Prostate gland (tissue), 2 donors: ENCODE results near the gene SUGCT.

ENCODE experiments used
- POLR2A ChIP-seq: fragments of 450-650 bp; IDR thresholded peaks from one replicate; pipeline ENCODE4 v1.6.1; 2016; ENCODE audit warnings: antibody characterized with exemption, mild to moderate bottlenecking
- POLR2AphosphoS5 ChIP-seq: sonication (generic); formaldehyde crosslinking; IDR thresholded peaks from one replicate; pipeline ENCODE4 v1.6.1; 2017; ENCODE audit warnings: antibody characterized with exemption
- TF ChIP-seq, protein P1 (sequence below), 4 experiments: fragments of 200-600 bp in 2 of 4; fragments of 450-650 bp in 2 of 4; sonication (generic) in 2 of 4; IDR thresholded peaks; 1 replicate in 3 of 4; 2 replicates in 1 of 4; pipeline ENCODE4 v1.5.1; 2016 to 2019; ENCODE audit warnings: antibody characterized with exemption in 4 of 4, mild to moderate bottlenecking in 2 of 4, moderate library complexity in 2 of 4

DNA sequence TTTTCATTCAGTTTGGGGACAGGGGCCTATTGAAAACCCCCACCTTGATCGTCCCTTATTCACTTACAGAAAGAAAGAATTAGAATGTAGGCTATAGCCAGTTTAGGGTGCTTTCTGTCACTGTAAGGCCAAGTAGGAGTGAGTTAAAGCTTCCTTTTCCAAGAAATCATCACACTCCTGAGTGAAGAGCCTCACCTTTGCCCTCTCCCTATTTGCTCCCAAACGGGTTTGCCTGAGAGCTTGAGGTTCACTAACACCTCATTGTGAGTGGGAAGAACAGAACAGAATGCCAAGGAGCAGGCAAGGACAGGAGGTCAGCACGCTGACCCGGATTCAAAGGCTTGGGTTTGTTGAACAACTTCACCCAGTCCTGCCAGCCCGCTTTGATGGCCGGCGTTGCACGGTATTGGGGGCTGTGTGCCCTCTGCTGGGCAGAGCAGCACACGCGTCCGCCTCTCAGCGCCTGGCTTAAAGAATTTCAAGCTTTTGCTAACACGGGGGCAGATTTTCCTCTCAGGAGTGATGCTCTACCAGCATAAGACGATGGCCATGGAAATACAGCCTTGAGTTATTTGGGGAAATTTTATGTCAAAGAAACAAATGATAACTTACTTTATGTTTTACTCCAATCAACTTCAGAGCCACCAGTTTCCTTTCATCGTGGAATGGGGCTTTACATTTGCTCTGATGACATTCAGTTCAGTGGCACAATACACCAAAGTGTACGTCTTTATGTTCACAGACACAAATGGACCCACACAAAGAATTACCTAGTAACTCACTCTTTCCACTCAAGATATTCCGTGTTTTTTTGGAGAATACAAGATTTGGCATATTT lies 470.0 kb downstream of the SUGCT start:
- TF ChIP-seq, protein P1, sequence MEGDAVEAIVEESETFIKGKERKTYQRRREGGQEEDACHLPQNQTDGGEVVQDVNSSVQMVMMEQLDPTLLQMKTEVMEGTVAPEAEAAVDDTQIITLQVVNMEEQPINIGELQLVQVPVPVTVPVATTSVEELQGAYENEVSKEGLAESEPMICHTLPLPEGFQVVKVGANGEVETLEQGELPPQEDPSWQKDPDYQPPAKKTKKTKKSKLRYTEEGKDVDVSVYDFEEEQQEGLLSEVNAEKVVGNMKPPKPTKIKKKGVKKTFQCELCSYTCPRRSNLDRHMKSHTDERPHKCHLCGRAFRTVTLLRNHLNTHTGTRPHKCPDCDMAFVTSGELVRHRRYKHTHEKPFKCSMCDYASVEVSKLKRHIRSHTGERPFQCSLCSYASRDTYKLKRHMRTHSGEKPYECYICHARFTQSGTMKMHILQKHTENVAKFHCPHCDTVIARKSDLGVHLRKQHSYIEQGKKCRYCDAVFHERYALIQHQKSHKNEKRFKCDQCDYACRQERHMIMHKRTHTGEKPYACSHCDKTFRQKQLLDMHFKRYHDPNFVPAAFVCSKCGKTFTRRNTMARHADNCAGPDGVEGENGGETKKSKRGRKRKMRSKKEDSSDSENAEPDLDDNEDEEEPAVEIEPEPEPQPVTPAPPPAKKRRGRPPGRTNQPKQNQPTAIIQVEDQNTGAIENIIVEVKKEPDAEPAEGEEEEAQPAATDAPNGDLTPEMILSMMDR (IDR thresholded peaks at IDR 0.05): peak in 2 of 4 experiments; percentile 33 to 43
- TF ChIP-seq POLR2A (no peak), POLR2AphosphoS5 (no peak)
